IPS-18c (cell line): ENCODE measurements around the gene SV2B.
"Not testable (repeated sequence)": the region's sequence is repeated elsewhere in the genome, so short reads cannot be mapped to it uniquely, and the experiment has no call there.

Source experiments
- H3K4me3 ChIP-seq: 2 replicates; pipeline ENCODE4 v1.7.0; 2013; ENCODE audit warnings: low read depth, mild to moderate bottlenecking, low read length, moderate library complexity; ENCODE audit not compliant: insufficient read depth
- H3K9me3 ChIP-seq: one replicate; pipeline ENCODE4 v1.6.1; 2013; ENCODE audit warnings: mild to moderate bottlenecking, low read length, moderate library complexity; ENCODE audit not compliant: control insufficient read depth, insufficient read depth

SV2B gene

DNA sequence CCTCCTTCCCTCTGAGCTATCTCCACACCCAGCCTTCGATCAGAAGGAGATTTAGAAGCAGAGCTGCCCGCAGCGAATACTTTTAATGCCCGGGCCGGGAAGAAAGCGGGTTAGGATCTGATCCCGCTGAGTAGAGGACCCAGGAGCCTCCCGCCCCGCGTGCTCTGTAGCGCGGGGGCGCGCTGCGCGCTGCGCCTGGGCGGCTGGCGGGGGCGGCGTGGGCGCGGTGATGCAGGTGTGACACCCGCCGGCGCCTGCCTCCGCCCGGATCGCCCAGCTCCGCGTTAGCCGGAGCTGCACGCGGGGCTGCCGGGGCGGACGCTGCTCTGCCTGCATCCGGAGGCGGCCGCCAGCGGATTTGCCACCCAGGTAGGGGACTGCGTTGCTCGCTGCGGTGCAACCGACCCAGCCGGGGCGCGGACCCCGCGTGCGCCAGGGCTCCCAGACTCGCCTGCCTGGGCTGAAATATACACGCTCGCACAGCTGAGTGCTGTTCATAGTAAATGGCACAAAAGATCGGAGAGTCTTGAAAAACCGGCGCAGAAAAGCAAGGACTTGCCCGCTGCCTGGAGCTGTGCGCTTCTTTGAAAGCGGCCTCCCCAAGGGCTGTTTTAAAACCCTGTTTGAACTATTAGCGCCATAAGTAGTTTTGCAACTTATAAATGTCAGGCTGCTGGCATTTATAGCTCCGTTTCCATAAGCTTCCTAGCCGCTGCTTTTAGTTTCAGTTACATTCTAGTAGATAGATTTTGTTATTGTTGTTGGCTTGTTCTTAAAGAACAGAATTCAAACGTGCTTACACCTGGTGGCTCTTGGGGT is at the start of gene SV2B:
Gene SV2B (plus strand): TSS at position 263 of the 819 bp plus-strand sequence. CDS start 126,007 bp downstream, outside the sequence.
- Histone ChIP-seq H3K9me3 (no peaks in the 10 kb centered on the region), H3K4me3 (peak within 1 kb of the TSS; percentile 49)

GRCh38 chr15:91051248-91051647 is 48.8 kb upstream of the SV2B start:
- H3K4me3 ChIP-seq = no peak overlapping the region

GRCh38 chr15:91054816-91055215 is 45.2 kb upstream of the SV2B start:
- H3K4me3 ChIP-seq = no peak overlapping the region
- no peaks in the 10 kb centered on the region for H3K9me3 ChIP-seq

More at GRCh38 chr15:91051248-91051647, 48.8 kb upstream of the SV2B start:
- no peaks in the 10 kb centered on the region for H3K9me3 ChIP-seq

DNA sequence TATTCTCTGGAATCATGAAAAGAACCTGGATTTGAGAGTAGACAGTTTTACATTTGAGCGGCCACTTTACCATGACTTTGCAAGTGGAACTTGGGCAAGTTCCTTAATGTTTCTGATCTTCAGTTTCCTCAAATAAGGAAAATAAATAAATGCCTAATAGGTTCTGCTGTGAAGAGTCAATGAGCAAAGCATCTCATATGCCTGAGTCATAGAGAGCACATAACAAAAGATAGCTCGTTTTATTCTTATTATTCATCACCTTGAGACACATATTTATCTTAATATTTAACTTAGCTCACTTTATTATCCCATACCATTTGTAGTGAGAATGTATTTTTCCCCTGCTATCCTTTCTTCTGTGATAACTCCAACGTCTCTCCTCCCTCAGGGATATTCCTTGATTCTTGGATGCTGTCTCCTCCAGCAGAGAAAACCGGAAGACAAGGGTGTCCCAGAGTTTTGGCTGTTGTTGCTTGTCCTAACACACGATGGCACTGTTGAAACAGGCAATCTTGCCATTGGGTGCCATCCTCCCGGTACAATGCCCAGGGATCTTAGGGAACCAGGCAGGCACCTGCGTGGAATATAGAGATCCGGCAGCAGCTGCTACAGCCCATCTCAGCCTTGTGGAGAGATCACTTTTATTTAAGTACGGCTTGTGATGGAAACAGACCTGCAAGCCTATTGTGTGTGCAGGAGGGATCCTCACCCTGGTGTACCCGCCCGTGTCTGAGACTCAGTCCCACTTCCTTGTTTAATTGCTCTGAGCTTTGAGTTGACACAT is 44.3 kb upstream of the SV2B start:
- H3K9me3 ChIP-seq = no peaks in the 10 kb centered on the region
- H3K4me3 ChIP-seq = no peak overlapping the region

DNA sequence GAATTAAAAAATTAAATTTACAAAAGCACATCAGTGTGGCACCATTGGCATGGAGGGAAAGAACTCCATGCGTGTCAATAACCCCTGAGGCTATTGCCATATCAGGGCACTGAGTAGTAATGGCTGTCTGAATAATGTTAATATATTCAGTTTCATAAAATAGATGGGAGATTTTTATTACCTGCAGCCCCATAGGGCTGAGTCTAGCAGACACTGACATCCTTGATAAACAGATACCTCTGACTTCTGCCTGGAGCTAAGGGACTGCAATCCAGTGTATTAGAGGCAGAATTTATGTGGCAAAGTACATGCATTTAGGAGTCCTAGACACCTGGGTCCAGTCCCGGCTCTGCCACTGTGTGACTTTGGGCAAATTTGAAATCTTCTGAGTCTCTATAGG is 38.8 kb upstream of the SV2B start:
- Histone ChIP-seq H3K4me3 (no peak overlapping the region), H3K9me3 (no peaks in the 10 kb centered on the region)

GRCh38 chr15:91061997-91062396 is 38.1 kb upstream of the SV2B start:
- H3K9me3 ChIP-seq = no peaks in the 10 kb centered on the region
- H3K4me3 ChIP-seq = no peak overlapping the region

GRCh38 chr15:91065505-91065904 is 34.6 kb upstream of the SV2B start:
- Histone ChIP-seq H3K4me3 (no peak overlapping the region), H3K9me3 (no peaks in the 10 kb centered on the region)

DNA sequence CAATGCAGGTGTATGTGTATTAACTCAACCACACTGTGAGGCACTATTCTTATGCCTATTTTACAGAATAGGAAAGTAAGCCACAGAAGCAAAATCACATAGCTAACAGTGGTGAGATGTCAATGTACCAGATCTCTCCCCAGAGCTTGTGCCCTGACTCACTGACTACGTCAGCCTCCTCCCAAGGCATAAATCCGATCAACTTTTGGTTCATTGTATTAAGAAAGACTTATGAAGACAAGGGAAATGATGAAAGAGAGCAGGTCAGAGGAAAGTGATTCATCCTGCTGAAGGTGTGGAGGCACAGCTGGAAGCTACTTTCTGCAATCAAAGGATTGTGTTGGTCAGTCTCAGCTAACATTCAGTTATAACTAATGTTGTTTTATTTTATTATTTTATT is 33.0 kb upstream of the SV2B start:
- Histone ChIP-seq H3K4me3 (no peak overlapping the region), H3K9me3 (no peaks in the 10 kb centered on the region)

- no peaks in the 10 kb centered on the region for H3K9me3 ChIP-seq
- no peak overlapping the region for H3K4me3 ChIP-seq
Measured at GRCh38 chr15:91068436-91068835, 31.6 kb upstream of the SV2B start.

DNA sequence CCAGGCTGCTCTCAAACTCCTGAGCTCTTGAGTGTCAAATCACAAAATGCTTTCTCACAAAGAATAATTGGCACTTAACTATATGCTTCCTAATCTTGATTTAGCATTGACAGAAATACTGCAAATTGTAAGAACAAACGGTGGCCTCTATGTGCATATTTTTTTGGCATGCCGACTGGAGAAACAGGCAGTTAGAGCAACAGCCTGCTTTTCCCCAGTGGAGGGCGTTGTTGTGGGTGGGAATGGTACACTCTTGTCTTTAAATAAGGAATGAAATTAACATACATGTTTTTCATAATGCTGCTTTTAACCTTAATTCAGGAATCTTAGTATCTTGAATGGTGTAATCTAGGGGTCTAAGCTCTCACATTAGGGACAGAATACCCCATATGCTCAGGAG is 31.1 kb upstream of the SV2B start:
- Histone ChIP-seq H3K9me3 (no peaks in the 10 kb centered on the region), H3K4me3 (no peak overlapping the region)

DNA sequence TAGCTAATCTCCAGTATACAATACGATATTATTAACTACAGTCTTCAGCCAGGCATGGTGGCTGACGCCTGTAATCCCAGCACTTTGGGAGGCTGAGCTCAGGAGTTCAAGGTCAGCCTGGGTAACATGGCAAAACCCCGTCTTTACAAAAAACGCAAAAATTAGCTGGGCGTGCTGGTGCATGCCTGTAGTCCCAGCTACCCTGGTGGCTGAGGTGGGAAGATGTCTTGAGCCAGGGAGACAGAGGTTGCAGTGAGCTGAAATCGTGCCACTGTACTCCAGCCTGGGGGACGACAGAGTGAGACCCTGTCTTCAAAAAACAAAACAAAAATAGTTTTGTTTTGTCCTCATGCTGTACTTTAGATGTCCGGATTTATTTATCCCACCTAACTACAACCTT is 29.2 kb upstream of the SV2B start:
- no peak overlapping the region for H3K4me3 ChIP-seq
- H3K9me3 ChIP-seq = no peaks in the 10 kb centered on the region

DNA sequence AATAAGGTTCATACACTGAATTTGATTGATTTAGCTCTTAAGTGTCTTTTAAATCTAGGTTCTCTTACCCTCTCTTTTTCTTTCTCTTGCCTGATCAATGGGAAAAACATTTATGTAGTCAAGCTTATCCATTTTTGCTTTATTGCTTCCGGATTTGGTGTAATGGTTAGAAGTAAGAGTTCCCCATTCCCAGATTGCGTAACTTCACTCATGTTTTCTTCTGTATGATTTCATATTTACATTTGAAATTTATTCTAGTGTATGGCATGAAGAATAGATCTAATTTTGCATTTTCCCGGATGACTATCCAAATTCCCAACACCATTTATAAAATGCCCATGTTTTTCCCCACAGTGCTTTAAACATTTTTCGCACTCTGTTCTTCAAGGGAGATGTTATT is 27.9 kb upstream of the SV2B start:
- Histone ChIP-seq H3K9me3 (no peaks in the 10 kb centered on the region), H3K4me3 (no peak overlapping the region)

GRCh38 chr15:91073077-91073476 is 27.0 kb upstream of the SV2B start:
- H3K9me3 ChIP-seq = no peaks in the 10 kb centered on the region

DNA sequence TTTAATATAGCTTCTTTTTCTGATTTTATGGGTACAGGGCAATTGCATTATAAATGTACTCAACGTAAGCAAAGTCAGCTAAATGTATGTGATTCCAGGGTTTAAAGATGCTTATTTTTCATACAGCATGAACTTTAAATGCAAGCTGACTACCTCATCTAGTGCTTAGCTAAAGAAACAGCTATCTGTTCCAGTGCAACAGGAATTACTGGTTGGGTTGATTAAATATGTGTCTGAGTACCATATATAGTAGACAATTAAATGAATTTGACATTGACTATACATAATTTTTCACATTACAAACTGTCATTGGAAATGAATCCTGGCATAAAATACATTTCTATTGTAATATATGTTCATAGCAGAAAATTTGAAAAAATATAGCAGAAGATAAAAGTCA is 26.3 kb upstream of the SV2B start:
- H3K4me3 ChIP-seq = no peak overlapping the region
- H3K9me3 ChIP-seq = no peaks in the 10 kb centered on the region

More at GRCh38 chr15:91073077-91073476, 27.0 kb upstream of the SV2B start:
- H3K4me3 ChIP-seq = no peak overlapping the region

DNA sequence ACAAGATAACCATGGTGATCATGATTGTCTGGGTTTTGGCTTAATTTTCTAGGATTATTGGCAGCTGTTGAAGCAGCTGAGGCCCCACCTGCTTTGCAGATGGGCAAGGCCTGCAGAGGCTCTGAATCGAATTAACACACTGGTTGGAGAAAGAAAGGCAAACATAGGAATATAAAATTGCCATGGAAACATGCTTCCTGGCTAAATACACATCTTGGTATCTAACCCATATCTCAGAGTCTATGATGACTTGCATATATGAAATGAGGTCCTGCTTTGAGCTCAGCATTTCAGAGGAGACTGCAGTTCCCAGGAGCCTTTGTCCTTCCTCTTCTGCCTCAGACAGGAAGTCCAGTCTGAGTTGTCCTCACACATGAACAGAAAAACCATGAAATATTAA is 24.3 kb upstream of the SV2B start:
- H3K9me3 ChIP-seq = no peaks in the 10 kb centered on the region
- H3K4me3 ChIP-seq = no peak overlapping the region

DNA sequence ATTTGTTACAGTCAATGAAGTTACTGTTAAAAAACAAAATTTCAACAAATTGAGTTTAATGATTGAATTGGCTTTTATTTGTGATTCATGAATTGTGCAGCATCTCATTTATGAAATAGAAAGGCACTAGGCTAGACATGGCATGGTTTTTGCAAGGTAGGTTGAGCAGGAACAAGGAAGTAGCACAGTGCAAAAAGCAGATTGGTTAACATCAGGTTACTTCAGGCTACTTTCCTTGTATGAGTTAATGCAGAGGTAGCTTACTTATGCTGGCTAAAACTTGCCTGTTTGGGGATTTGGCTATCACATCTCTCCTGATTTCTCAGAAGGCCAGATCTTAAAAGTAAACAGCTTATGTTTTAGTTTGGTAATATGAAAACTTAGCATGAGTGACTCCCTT is 23.0 kb upstream of the SV2B start:
- Histone ChIP-seq H3K4me3 (no peak overlapping the region), H3K9me3 (no peaks in the 10 kb centered on the region)

GRCh38 chr15:91093866-91094265 is 6.2 kb upstream of the SV2B start:
- H3K9me3 ChIP-seq, H3K4me3 ChIP-seq: not testable (repeated sequence)

DNA sequence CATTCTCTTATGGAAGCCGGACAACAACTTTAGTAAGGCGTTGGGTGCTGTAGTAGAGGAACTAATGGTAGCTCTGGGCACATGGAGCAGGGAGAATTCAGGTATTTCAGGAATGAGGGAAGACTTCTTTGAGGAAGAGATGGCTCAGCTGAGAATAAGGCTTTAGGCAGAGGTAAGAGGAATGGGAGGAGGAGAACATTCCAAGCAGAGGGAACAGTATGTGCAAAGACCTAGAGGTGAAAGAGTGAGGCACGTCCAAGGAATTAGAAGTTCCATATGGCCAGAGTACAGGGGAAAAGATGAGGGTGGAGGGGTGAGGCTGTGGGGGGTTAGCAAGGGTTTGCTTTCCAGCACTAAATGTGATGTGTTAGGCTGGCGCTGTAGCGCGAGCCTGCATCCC is 1.6 kb upstream of the SV2B start:
- Histone ChIP-seq H3K4me3 (no peak overlapping the region), H3K9me3 (no peaks in the 10 kb centered on the region)
